ENCODE measurements around the gene WDR3. TPM values are rescaled to one million over a fixed set of nuclear protein-coding genes. Genes with fewer than 3 reads are reported as not detected.

The WDR3 gene
- total and polyA plus RNA-seq, 10 of the 15 experiments (the other 5 are each of a cell fraction or from before 2014, with no cell fraction given), result 24.0 to 66.5 (median 42.9) TPM

DNA sequence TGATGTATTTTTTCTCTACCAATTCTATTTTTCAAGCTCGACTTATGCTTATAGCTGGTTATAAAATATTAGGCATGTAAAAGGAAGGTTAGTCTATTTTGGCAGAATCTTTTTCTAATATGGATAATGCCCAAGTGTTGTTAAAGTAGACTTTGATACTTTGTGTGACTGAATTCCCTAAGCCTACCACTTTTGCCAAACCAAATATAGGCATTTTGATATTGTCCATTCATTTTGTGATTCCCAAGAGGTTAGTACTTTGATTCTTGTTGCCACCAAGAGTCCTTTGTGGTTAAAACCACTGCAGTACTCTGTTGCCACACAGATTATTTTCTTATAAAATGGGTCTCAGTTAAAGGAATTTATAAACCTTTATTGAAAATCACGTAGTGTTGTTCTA, 4.2 kb downstream of the WDR3 start:
- H3K36me3 ChIP-seq (ENCODE audit: control insufficient read depth in 2 of 2, insufficient read depth in 2 of 2, low read length in 1 of 2), result peaks cover 2 to 11% of the 10 kb centered on the region in 2 experiments

More for the DNA sequence above, 4.2 kb downstream of the WDR3 start:
- CTCF ChIA-PET, result interaction anchor here (1.4 kb wide), 1 partner anchor 9 kb away, joined by 4 read pairs; no protein-coding TSS in a partner anchor
- H4K20me1 ChIP-seq (ENCODE audit: control insufficient read depth, insufficient read depth), result no peaks in the 10 kb centered on the region; the same call in 1 of the 2 replicates
- no peak overlapping the region for H3K9ac ChIP-seq (ENCODE audit: control insufficient read depth, insufficient read depth, low read length)
- no peaks in the 10 kb centered on the region for H3K27me3 ChIP-seq (replicated peaks in 1 of 2; ENCODE audit: control insufficient read depth in 2 of 2, insufficient read depth in 2 of 2, low read length in 1 of 2)
- H3K4me1 ChIP-seq (ENCODE audit: control insufficient read depth, insufficient read depth, low read length), result 0 out of 2 replicates have a peak, but pooled peaks cover 2% of the 10 kb centered on the region
- FAIRE-seq, result no peak
- no peak overlapping the region for H3K4me2 ChIP-seq (ENCODE audit: control insufficient read depth, insufficient read depth)
- no peak overlapping the region for H3K4me3 ChIP-seq
- SMC1A ChIA-PET (ENCODE audit: uncharacterized antibody, unreplicated experiment), result interaction anchor here (0.7 kb wide), 2 partner anchors 54 to 334 kb away, joined by 3 read pairs; no protein-coding TSS in a partner anchor
- H2AFZ ChIP-seq (ENCODE audit: control insufficient read depth, low read depth, low read length), result no peak overlapping the region
- POLR2A ChIA-PET, result no interaction called here
- H3K27ac ChIP-seq (ENCODE audit: control insufficient read depth, insufficient read depth), result no peak overlapping the region
- RAD21 ChIA-PET (ENCODE audit: unreplicated experiment), result no interaction called here
- no peak for DNase-seq (ENCODE audit: low read depth, low spot score)
- TF ChIP-seq MEF2B (IDR thresholded peaks at IDR 0.05; ENCODE audit: partially characterized antibody, poor library complexity, severe bottlenecking), result no peak
- TF ChIP-seq CREM (IDR thresholded peaks at IDR 0.05; ENCODE audit: low read depth), result no peak
- TF ChIP-seq RELA (IDR thresholded peaks at IDR 0.05; ENCODE audit: borderline replicate concordance, partially characterized antibody), result no peak
- TF ChIP-seq, protein P1, sequence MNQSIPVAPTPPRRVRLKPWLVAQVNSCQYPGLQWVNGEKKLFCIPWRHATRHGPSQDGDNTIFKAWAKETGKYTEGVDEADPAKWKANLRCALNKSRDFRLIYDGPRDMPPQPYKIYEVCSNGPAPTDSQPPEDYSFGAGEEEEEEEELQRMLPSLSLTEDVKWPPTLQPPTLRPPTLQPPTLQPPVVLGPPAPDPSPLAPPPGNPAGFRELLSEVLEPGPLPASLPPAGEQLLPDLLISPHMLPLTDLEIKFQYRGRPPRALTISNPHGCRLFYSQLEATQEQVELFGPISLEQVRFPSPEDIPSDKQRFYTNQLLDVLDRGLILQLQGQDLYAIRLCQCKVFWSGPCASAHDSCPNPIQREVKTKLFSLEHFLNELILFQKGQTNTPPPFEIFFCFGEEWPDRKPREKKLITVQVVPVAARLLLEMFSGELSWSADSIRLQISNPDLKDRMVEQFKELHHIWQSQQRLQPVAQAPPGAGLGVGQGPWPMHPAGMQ (IDR thresholded peaks at IDR 0.05; ENCODE audit: borderline replicate concordance), result no peak
- no peak for TF ChIP-seq LARP7 (IDR thresholded peaks at IDR 0.05)
- TF ChIP-seq ZNF217 (IDR thresholded peaks at IDR 0.05), result no peak
- no peak for TF ChIP-seq SUPT20H (IDR thresholded peaks at IDR 0.05; ENCODE audit: borderline replicate concordance, control insufficient read depth, low read depth, low read length)
- TF ChIP-seq PAX5 (IDR thresholded peaks at IDR 0.05; ENCODE audit: borderline replicate concordance, low read depth, low read length), result no peak
- TF ChIP-seq, protein P2, sequence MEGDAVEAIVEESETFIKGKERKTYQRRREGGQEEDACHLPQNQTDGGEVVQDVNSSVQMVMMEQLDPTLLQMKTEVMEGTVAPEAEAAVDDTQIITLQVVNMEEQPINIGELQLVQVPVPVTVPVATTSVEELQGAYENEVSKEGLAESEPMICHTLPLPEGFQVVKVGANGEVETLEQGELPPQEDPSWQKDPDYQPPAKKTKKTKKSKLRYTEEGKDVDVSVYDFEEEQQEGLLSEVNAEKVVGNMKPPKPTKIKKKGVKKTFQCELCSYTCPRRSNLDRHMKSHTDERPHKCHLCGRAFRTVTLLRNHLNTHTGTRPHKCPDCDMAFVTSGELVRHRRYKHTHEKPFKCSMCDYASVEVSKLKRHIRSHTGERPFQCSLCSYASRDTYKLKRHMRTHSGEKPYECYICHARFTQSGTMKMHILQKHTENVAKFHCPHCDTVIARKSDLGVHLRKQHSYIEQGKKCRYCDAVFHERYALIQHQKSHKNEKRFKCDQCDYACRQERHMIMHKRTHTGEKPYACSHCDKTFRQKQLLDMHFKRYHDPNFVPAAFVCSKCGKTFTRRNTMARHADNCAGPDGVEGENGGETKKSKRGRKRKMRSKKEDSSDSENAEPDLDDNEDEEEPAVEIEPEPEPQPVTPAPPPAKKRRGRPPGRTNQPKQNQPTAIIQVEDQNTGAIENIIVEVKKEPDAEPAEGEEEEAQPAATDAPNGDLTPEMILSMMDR (IDR thresholded peaks at IDR 0.05 in 2 of 3, conservative IDR thresholded peaks at IDR 0.05 in 1 of 3; ENCODE audit: control insufficient read depth in 2 of 3, extremely low read depth in 1 of 3, insufficient read depth in 1 of 3, low read depth in 3 of 3, low read length in 3 of 3), result no peak
- no peak for TF ChIP-seq STAT1 (conservative IDR thresholded peaks at IDR 0.05)
- no peak for TF ChIP-seq MTA2 (IDR thresholded peaks at IDR 0.05; ENCODE audit: low read depth)
- TF ChIP-seq MTA3 (IDR thresholded peaks at IDR 0.05; ENCODE audit: borderline replicate concordance, low read length), result no peak
- TF ChIP-seq, protein P3, sequence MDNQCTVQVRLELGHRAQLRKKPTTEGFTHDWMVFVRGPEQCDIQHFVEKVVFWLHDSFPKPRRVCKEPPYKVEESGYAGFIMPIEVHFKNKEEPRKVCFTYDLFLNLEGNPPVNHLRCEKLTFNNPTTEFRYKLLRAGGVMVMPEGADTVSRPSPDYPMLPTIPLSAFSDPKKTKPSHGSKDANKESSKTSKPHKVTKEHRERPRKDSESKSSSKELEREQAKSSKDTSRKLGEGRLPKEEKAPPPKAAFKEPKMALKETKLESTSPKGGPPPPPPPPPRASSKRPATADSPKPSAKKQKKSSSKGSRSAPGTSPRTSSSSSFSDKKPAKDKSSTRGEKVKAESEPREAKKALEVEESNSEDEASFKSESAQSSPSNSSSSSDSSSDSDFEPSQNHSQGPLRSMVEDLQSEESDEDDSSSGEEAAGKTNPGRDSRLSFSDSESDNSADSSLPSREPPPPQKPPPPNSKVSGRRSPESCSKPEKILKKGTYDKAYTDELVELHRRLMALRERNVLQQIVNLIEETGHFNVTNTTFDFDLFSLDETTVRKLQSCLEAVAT (IDR thresholded peaks at IDR 0.05), result no peak
- in situ Hi-C loops (cut with MboI), result no loop called here
- BruUV-seq (replicated peaks), result no TSS peak
- 94% methylated on average over 2 of the region's 2 CpGs for WGBS (ENCODE audit: insufficient coverage, insufficient replicate concordance, low lambda C conversion rate, missing lambda C conversion rate)
- H3K79me2 ChIP-seq (ENCODE audit: control insufficient read depth, insufficient read depth, low read length), result peaks cover 46% of the 10 kb centered on the region
- intact Hi-C loops (cut with micrococcal nuclease; ENCODE audit: unreplicated experiment), result no loop called here
- H3K9me3 ChIP-seq (replicated peaks; ENCODE audit: control insufficient read depth, insufficient read depth, low read length), result no peaks in the 10 kb centered on the region
- no peak for ATAC-seq
